GM12878 (cell line): ENCODE results near the gene PRKCE. TPM values are rescaled to one million over a fixed set of nuclear protein-coding genes. Genes with fewer than 3 reads are reported as not detected.
A peak's percentile ranks its signal among the peaks of the same experiment; 100 is the strongest.

Experiments
- ATAC-seq: fragments of 200-7000 bp; cut with Tn5 transposase; 3 replicates; pipeline ENCODE4 v1.9.1; 2020; ENCODE audit warnings: mild to moderate bottlenecking, moderate library complexity
- BruUV-seq: library from RNA; stranded (reverse); fragments of 400-500 nt; replicated peaks from 2 replicates; lab custom pipeline; 2021; lab: Mats Ljungman, UMichigan
- CTCF ChIA-PET: fragments of 300-600 bp; sonication (Branson Sonifier 250); formaldehyde crosslinking; extraction: SDS; loops from one replicate; lab custom pipeline; 2021; ENCODE audit warnings: inconsistent platforms; lab: Yijun Ruan, JAX
- POLR2A ChIA-PET: fragments of 350-600 bp; formaldehyde crosslinking; extraction: SDS; loops from one replicate; lab custom pipeline; 2021; ENCODE audit warnings: inconsistent platforms; lab: Charles Lee
- RAD21 ChIA-PET: fragments of 300-600 bp; sonication (Branson Sonifier 250); formaldehyde crosslinking; loops from one replicate; lab custom pipeline; 2023; ENCODE audit warnings: antibody characterized with exemption; ENCODE audit not compliant: unreplicated experiment; lab: Charles Lee
- SMC1A ChIA-PET: fragments of 300-600 bp; sonication (Branson Sonifier 250); formaldehyde crosslinking; loops from one replicate; lab custom pipeline; 2023; ENCODE audit not compliant: unreplicated experiment, uncharacterized antibody; lab: Charles Lee
- DNase-seq: peaks from one replicate; pipeline ENCODE4 v3.0.0-alpha.2; 2011; ENCODE audit warnings: low read depth, low spot score
- FAIRE-seq: peaks from 3 replicates; lab custom pipeline; 2011; peaks lifted over from hg19 to GRCh38; lab: Jason Lieb, UNC
- H2AFZ ChIP-seq: 2 replicates; pipeline ENCODE4 v1.6.0; 2011; ENCODE audit warnings: low read depth, low read length, control low read depth; ENCODE audit not compliant: control insufficient read depth
- H3K27ac ChIP-seq: 2 replicates; pipeline ENCODE4 v1.5.1; 2011; ENCODE audit warnings: control low read depth; ENCODE audit not compliant: control insufficient read depth, insufficient read depth
- H3K27me3 ChIP-seq, 2 experiments: replicated peaks in 1 of 2; 2 replicates each; pipeline versions ENCODE4 v1.6.0 to v1.6.1; 2011; ENCODE audit warnings: low read length in 1 of 2; ENCODE audit not compliant: control insufficient read depth in 2 of 2, insufficient read depth in 2 of 2
- H3K36me3 ChIP-seq, 2 experiments: 2 replicates each; pipeline ENCODE4 v1.5.1; 2011; ENCODE audit warnings: low read length in 1 of 2; ENCODE audit not compliant: control insufficient read depth in 2 of 2, insufficient read depth in 2 of 2
- H3K4me1 ChIP-seq: 2 replicates; pipeline ENCODE4 v1.6.1; 2011; ENCODE audit warnings: mild to moderate bottlenecking, low read length, moderate library complexity, mixed read lengths; ENCODE audit not compliant: control insufficient read depth, insufficient read depth
- H3K4me2 ChIP-seq: 2 replicates; pipeline ENCODE4 v1.6.0; 2011; ENCODE audit warnings: control low read depth; ENCODE audit not compliant: control insufficient read depth, insufficient read depth
- H3K4me3 ChIP-seq: fragments of 200-600 bp; sonication (generic); 2 replicates; pipeline ENCODE4 v1.5.1; 2016
- H3K79me2 ChIP-seq: 2 replicates; pipeline ENCODE4 v1.6.0; 2011; ENCODE audit warnings: low read length; ENCODE audit not compliant: control insufficient read depth, insufficient read depth
- H3K9ac ChIP-seq: 2 replicates; pipeline ENCODE4 v1.8.0; 2011; ENCODE audit warnings: low read length, control low read depth, mixed read lengths; ENCODE audit not compliant: control insufficient read depth, insufficient read depth
- H3K9me3 ChIP-seq: replicated peaks from 3 replicates; pipeline ENCODE4 v1.5.1; 2011; ENCODE audit warnings: mild to moderate bottlenecking, low read length; ENCODE audit not compliant: control insufficient read depth, insufficient read depth
- H4K20me1 ChIP-seq: 2 replicates; pipeline ENCODE4 v1.6.0; 2011; ENCODE audit not compliant: control insufficient read depth, insufficient read depth
- BCL11A ChIP-seq: IDR thresholded peaks from 2 replicates; pipeline ENCODE4 v1.6.1; 2011; ENCODE audit warnings: low read depth, low read length
- CHD1 ChIP-seq: IDR thresholded peaks from 2 replicates; pipeline ENCODE4 v1.6.1; 2012; ENCODE audit warnings: low read depth, low read length, improper control_type of control experiment
- CREM ChIP-seq: IDR thresholded peaks from 2 replicates; pipeline ENCODE4 v1.6.1; 2014; ENCODE audit warnings: antibody characterized with exemption, low read depth
- ETV6 ChIP-seq, 2 experiments: fragments of 450-650 bp in 1 of 2; IDR thresholded peaks in 1 of 2; conservative IDR thresholded peaks in 1 of 2; 2 replicates each; pipeline ENCODE4 v1.6.1; 2014; ENCODE audit warnings: antibody characterized with exemption in 1 of 2, borderline replicate concordance in 1 of 2, low read depth in 1 of 2, mild to moderate bottlenecking in 1 of 2, moderate library complexity in 1 of 2
- FOXM1 ChIP-seq: IDR thresholded peaks from 2 replicates; pipeline ENCODE4 v1.6.1; 2012; ENCODE audit warnings: low read depth, mild to moderate bottlenecking, inconsistent platforms, low read length, moderate library complexity
- JUNB ChIP-seq: IDR thresholded peaks from 2 replicates; pipeline ENCODE4 v1.6.1; 2016; ENCODE audit warnings: antibody characterized with exemption, mild to moderate bottlenecking
- MEF2B ChIP-seq: fragments of 450-650 bp; IDR thresholded peaks from 2 replicates; pipeline ENCODE4 v1.6.1; 2018; ENCODE audit warnings: mild to moderate bottlenecking, moderate library complexity; ENCODE audit not compliant: partially characterized antibody, poor library complexity, severe bottlenecking
- NFIC ChIP-seq: IDR thresholded peaks from 2 replicates; pipeline ENCODE4 v1.6.1; 2012; ENCODE audit warnings: low read depth, mild to moderate bottlenecking, inconsistent platforms, low read length, moderate library complexity
- RUNX3 ChIP-seq: IDR thresholded peaks from 2 replicates; pipeline ENCODE4 v1.6.1; 2012; ENCODE audit warnings: low read length, inconsistent platforms
- SMC3 ChIP-seq: IDR thresholded peaks from 2 replicates; pipeline ENCODE4 v1.6.1; 2011; ENCODE audit warnings: low read length, improper control_type of control experiment, borderline replicate concordance
- TCF7 ChIP-seq: IDR thresholded peaks from 2 replicates; pipeline ENCODE4 v1.6.1; 2014; ENCODE audit warnings: antibody characterized with exemption, borderline replicate concordance
- WGBS: methylation state at CpG from one replicate; pipeline ENCODE4 v1.1.6; 2016; ENCODE audit warnings: low lambda C conversion rate; ENCODE audit not compliant: insufficient replicate concordance, insufficient coverage; ENCODE audit errors: missing lambda C conversion rate; 5-methylcytosine and 5-hydroxymethylcytosine counted together
- in situ Hi-C: fragments of 300-500 bp; cut with MboI; formaldehyde crosslinking; loops from 9 replicates; pipeline ENCODE4 v1.14.3; 2018; ENCODE audit warnings: mixed read lengths
- intact Hi-C: fragments of 100-400 bp; cut with micrococcal nuclease; formaldehyde crosslinking; loops from one replicate; pipeline ENCODE4 v1.14.2; 2022; ENCODE audit not compliant: unreplicated experiment
- polyA plus RNA-seq, 11 experiments: library from polyadenylated mRNA; depleted of rRNA in 4 of 11; unstranded in 6 of 11; stranded (reverse) in 5 of 11; fragments of >200 nt; fragmentation: Nextera tagmentation in 4 of 11; fragmentation: Illumina TruSeq in 1 of 11; extraction: Ambion mirVana in 4 of 11; extraction: Trizol in 1 of 11; gene quantifications; 1 replicate in 1 of 11; 2 replicates in 10 of 11; pipeline versions ENCODE4 v1.2.1 to v1.2.3, GENCODE V29; 2011 to 2016; ENCODE audit warnings: inconsistent platforms in 2 of 11, missing spikeins in 2 of 11, low read depth in 1 of 11
- total RNA-seq, 4 experiments: library from RNA; depleted of rRNA in 3 of 4; stranded (reverse); fragments of >200 nt in 3 of 4; fragmentation: Illumina TruSeq in 1 of 4; extraction: Trizol in 1 of 4; gene quantifications; 2 replicates each; pipeline versions ENCODE4 v1.2.1 to v1.2.3, GENCODE V29; 2013 to 2021

The PRKCE gene
- total and polyA plus RNA-seq, 10 of the 15 experiments (the other 5 are each of a cell fraction or from before 2014, with no cell fraction given) = 2.6 to 28.2 (median 11.3) TPM

- ChIA-PET POLR2A (no interaction called here), SMC1A (no interaction called here), RAD21 (no interaction called here), CTCF (no interaction called here)
- H3K27ac ChIP-seq = no peak overlapping the region
- H4K20me1 ChIP-seq = no peaks in the 10 kb centered on the region
- H3K4me3 ChIP-seq = no peak overlapping the region
- intact Hi-C loops (no loop called here), in situ Hi-C loops (no loop called here)
- H3K9ac ChIP-seq = no peak overlapping the region
- FAIRE-seq = peak; percentile 62
- no peak overlapping the region for H3K4me2 ChIP-seq
- TF ChIP-seq FOXM1 = 0 out of 2 replicates have a peak, but pooled peaks have one; percentile 18
- 0 out of 2 replicates have a peak, but pooled peaks have one; percentile 33 for TF ChIP-seq BCL11A
- no peak for TF ChIP-seq SMC3
- TF ChIP-seq ETV6 (conservative IDR thresholded peaks at IDR 0.05 in 1 of 2, IDR thresholded peaks at IDR 0.05 in 1 of 2; ENCODE audit: borderline replicate concordance in 1 of 2, low read depth in 1 of 2) = peak in 1 of 2 experiments; percentile 37; a peak in 1 of 4 replicates
- no peak for TF ChIP-seq CHD1
- TF ChIP-seq JUNB = peak; percentile 99
- no peak for TF ChIP-seq MEF2B
- peak; percentile 97 for TF ChIP-seq TCF7
- TF ChIP-seq NFIC = peak; percentile 82
- TF ChIP-seq RUNX3 = peak; percentile 86
- TF ChIP-seq CREM = 0 out of 2 replicates have a peak, but pooled peaks have one; percentile 25
- peaks cover 2% of the 10 kb centered on the region; the same call in 2 of the 3 replicates for H3K9me3 ChIP-seq
- no peak overlapping the region for H2AFZ ChIP-seq
- no peak for DNase-seq
- no TSS peak for BruUV-seq
- no peaks in the 10 kb centered on the region; the same call in 1 of the 2 replicates for H3K79me2 ChIP-seq
- peak; percentile 80 for ATAC-seq
- H3K4me1 ChIP-seq = peaks cover 7% of the 10 kb centered on the region; the same call in 1 of the 2 replicates
- 47% methylated on average over 1 of the region's 1 CpG for WGBS
- H3K27me3 ChIP-seq = no peaks in the 10 kb centered on the region
- H3K36me3 ChIP-seq = no peaks in the 10 kb centered on the region; a peak in 1 of 4 replicates
Measured at GRCh38 chr2:45750484-45750883, 99.0 kb downstream of the PRKCE start.
